ENCODE measurements around the gene ERAP2. TPM values are rescaled to one million over a fixed set of nuclear protein-coding genes. Genes with fewer than 3 reads are reported as not detected.

The ERAP2 gene
- total and polyA plus RNA-seq, 2 of the 13 experiments (the other 11 are each of a cell fraction or from before 2014, with no cell fraction given), result 12.8 to 16.6 TPM

DNA sequence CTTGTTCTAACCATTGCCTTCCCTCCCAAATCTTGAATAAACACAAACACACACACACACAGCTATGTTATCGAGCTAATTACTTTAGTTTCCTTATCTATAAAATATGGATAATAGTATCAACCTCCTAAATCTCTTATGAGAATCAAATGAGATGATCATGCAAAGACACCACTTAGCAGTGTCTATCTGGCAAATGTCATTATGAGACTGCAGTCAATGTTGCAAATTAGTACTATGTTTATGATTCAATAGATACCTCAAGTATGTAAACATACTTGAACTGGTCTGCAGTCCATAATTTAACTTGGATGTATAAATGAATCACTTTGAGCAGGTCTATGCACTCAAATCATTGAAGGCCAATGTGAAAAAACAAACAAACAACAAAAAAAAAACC, 22.2 kb upstream of the ERAP2 start (continued):
- TF ChIP-seq, protein P1, sequence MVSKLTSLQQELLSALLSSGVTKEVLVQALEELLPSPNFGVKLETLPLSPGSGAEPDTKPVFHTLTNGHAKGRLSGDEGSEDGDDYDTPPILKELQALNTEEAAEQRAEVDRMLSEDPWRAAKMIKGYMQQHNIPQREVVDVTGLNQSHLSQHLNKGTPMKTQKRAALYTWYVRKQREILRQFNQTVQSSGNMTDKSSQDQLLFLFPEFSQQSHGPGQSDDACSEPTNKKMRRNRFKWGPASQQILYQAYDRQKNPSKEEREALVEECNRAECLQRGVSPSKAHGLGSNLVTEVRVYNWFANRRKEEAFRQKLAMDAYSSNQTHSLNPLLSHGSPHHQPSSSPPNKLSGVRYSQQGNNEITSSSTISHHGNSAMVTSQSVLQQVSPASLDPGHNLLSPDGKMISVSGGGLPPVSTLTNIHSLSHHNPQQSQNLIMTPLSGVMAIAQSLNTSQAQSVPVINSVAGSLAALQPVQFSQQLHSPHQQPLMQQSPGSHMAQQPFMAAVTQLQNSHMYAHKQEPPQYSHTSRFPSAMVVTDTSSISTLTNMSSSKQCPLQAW (CRISPR knock-in tag; IDR thresholded peaks at IDR 0.05), result no peak
- TF ChIP-seq ZNF644 (CRISPR knock-in tag; IDR thresholded peaks at IDR 0.05; ENCODE audit: low read depth) (no peak), SMAD1 (CRISPR knock-in tag; IDR thresholded peaks at IDR 0.05; ENCODE audit: borderline replicate concordance, low read depth) (no peak), ZBTB46 (CRISPR knock-in tag; IDR thresholded peaks at IDR 0.05; ENCODE audit: borderline replicate concordance) (no peak), SMYD3 (CRISPR knock-in tag; IDR thresholded peaks at IDR 0.05) (no peak), MBNL3 (CRISPR knock-in tag; conservative IDR thresholded peaks at IDR 0.05) (no peak), SP4 (CRISPR knock-in tag; IDR thresholded peaks at IDR 0.05) (no peak)
- TF ChIP-seq, protein P2, sequence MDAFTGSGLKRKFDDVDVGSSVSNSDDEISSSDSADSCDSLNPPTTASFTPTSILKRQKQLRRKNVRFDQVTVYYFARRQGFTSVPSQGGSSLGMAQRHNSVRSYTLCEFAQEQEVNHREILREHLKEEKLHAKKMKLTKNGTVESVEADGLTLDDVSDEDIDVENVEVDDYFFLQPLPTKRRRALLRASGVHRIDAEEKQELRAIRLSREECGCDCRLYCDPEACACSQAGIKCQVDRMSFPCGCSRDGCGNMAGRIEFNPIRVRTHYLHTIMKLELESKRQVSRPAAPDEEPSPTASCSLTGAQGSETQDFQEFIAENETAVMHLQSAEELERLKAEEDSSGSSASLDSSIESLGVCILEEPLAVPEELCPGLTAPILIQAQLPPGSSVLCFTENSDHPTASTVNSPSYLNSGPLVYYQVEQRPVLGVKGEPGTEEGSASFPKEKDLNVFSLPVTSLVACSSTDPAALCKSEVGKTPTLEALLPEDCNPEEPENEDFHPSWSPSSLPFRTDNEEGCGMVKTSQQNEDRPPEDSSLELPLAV (CRISPR knock-in tag; conservative IDR thresholded peaks at IDR 0.05; ENCODE audit: low read depth), result no peak

Measured in HepG2 (cell line).